Karpas-422 (cell line): ENCODE measurements around the gene CCSER1. TPM values are rescaled to one million over a fixed set of nuclear protein-coding genes. Genes with fewer than 3 reads are reported as not detected.
"Not testable (repeated sequence)": the region's sequence is repeated elsewhere in the genome, so short reads cannot be mapped to it uniquely, and the experiment has no call there.

Source experiments
- DNase-seq: peaks from one replicate; pipeline ENCODE4 v3.0.0-alpha.2; 2015
- H2AFZ ChIP-seq: fragments of 200-600 bp; sonication (generic); 2 replicates; pipeline ENCODE4 v1.6.1; 2014; ENCODE audit warnings: antibody characterized with exemption, low read length, mixed read lengths
- H3K27ac ChIP-seq: fragments of 200-600 bp; sonication (generic); 2 replicates; pipeline ENCODE4 v1.5.1; 2014; ENCODE audit warnings: mild to moderate bottlenecking, low read length, moderate library complexity
- H3K27me3 ChIP-seq: fragments of 200-600 bp; sonication (generic); 2 replicates; pipeline ENCODE4 v1.6.1; 2014; ENCODE audit warnings: low read length, mixed read lengths
- H3K36me3 ChIP-seq: fragments of 200-600 bp; sonication (generic); 2 replicates; pipeline ENCODE4 v1.6.1; 2014; ENCODE audit warnings: low read length, mixed read lengths; ENCODE audit not compliant: insufficient read depth
- H3K4me1 ChIP-seq: fragments of 200-600 bp; sonication (generic); 2 replicates; pipeline ENCODE4 v1.6.1; 2014; ENCODE audit warnings: mild to moderate bottlenecking, low read length, mixed read lengths
- H3K4me2 ChIP-seq: fragments of 200-600 bp; sonication (generic); 2 replicates; pipeline ENCODE4 v1.6.1; 2014; ENCODE audit warnings: low read length, low read depth, mild to moderate bottlenecking; ENCODE audit not compliant: poor library complexity, severe bottlenecking
- H3K4me3 ChIP-seq: fragments of 200-600 bp; sonication (generic); 2 replicates; pipeline ENCODE4 v1.5.1; 2014; ENCODE audit warnings: mild to moderate bottlenecking, antibody characterized with exemption, low read length, mixed read lengths
- H3K79me2 ChIP-seq: fragments of 200-600 bp; sonication (generic); 2 replicates; pipeline ENCODE4 v1.6.1; 2014; ENCODE audit warnings: mild to moderate bottlenecking, low read length, mixed read lengths
- H3K9ac ChIP-seq: fragments of 200-600 bp; sonication (generic); 2 replicates; pipeline ENCODE4 v1.6.0; 2014; ENCODE audit warnings: low read length
- H3K9me2 ChIP-seq: fragments of 200-600 bp; sonication (generic), shearing (Covaris generic); replicated peaks from 2 replicates; pipeline ENCODE4 v1.6.0; 2014; ENCODE audit warnings: mild to moderate bottlenecking, low read length, moderate library complexity; ENCODE audit not compliant: insufficient read depth
- H3K9me3 ChIP-seq: fragments of 300-700, 200-600 bp; sonication (generic); 2 replicates; pipeline ENCODE4 v1.6.1; 2014; ENCODE audit warnings: low read length, mixed read lengths
- H4K20me1 ChIP-seq: fragments of 200-600 bp; sonication (generic); 2 replicates; pipeline ENCODE4 v1.6.1; 2014; ENCODE audit warnings: mild to moderate bottlenecking, antibody characterized with exemption, low read length, low read depth; ENCODE audit not compliant: insufficient read depth
- total RNA-seq: library from RNA; depleted of rRNA; stranded (reverse); fragments of >200 nt; shearing (Covaris generic); gene quantifications from 2 replicates; pipeline ENCODE4 v1.2.3, GENCODE V29; 2014; ENCODE audit warnings: low replicate concordance

CCSER1 gene
- total RNA-seq, 1 experiment from 2014 or later: 3.6 TPM

- not testable (repeated sequence) for H2AFZ ChIP-seq, H3K9ac ChIP-seq, H3K27ac ChIP-seq, H3K4me3 ChIP-seq, H3K4me2 ChIP-seq, H3K79me2 ChIP-seq, H3K36me3 ChIP-seq, H4K20me1 ChIP-seq, H3K27me3 ChIP-seq, H3K4me1 ChIP-seq, H3K9me2 ChIP-seq, DNase-seq, H3K9me3 ChIP-seq
These were observed 1040.9 kb downstream of the CCSER1 start for GRCh38 chr4:91167864-91168653.

DNA sequence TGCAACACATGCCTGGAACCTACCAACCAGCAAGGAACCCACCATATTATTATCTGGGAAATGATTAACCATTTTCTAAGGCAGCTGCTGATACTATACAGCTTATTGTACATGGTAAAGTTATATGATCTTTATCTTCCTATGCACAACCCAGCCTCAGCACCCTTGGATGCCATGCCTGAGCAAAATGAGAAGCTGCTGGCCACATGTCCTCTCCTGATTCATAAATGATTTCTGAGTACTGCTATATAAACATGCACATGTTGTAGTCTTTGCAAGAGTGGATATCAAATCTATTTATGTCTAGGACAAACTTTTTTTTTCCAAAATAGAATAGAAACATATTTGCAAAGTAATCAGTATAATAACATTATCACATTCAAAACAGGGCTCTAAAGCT is 1043.6 kb downstream of the CCSER1 start:
- Histone ChIP-seq H3K4me1 (no peaks in the 10 kb centered on the region), H4K20me1 (no peaks in the 10 kb centered on the region), H3K27ac (no peak overlapping the region), H3K36me3 (no peaks in the 10 kb centered on the region), H3K4me2 (no peak overlapping the region), H3K9me3 (peaks cover 4% of the 10 kb centered on the region; the same call in 1 of the 2 replicates), H2AFZ (no peak overlapping the region), H3K9me2 (no peaks in the 10 kb centered on the region), H3K4me3 (no peak overlapping the region), H3K9ac (no peak overlapping the region), H3K79me2 (no peaks in the 10 kb centered on the region), H3K27me3 (no peaks in the 10 kb centered on the region)
- no peak for DNase-seq

- DNase-seq: no peak
- Histone ChIP-seq H3K9ac (no peak overlapping the region), H3K27ac (no peak overlapping the region)
These were observed 1044.0 kb downstream of the CCSER1 start for GRCh38 chr4:91171217-91171616.

GRCh38 chr4:91185061-91185460 is 1057.9 kb downstream of the CCSER1 start:
- not testable (repeated sequence) for DNase-seq, H3K36me3 ChIP-seq, H3K27me3 ChIP-seq, H3K4me2 ChIP-seq, H3K9me2 ChIP-seq, H3K4me1 ChIP-seq, H4K20me1 ChIP-seq, H3K79me2 ChIP-seq, H3K4me3 ChIP-seq, H2AFZ ChIP-seq, H3K9me3 ChIP-seq, H3K9ac ChIP-seq, H3K27ac ChIP-seq

More at GRCh38 chr4:91171217-91171616, 1044.0 kb downstream of the CCSER1 start:
- no peak overlapping the region for H3K4me2 ChIP-seq
- no peaks in the 10 kb centered on the region for H3K36me3 ChIP-seq
- H3K27me3 ChIP-seq: no peaks in the 10 kb centered on the region
- peaks cover 3% of the 10 kb centered on the region; the same call in 1 of the 2 replicates for H3K9me3 ChIP-seq
- H3K9me2 ChIP-seq: no peaks in the 10 kb centered on the region
- no peak overlapping the region for H2AFZ ChIP-seq
- H3K4me3 ChIP-seq: no peak overlapping the region
- H4K20me1 ChIP-seq: no peaks in the 10 kb centered on the region
- H3K79me2 ChIP-seq: no peaks in the 10 kb centered on the region
- no peaks in the 10 kb centered on the region for H3K4me1 ChIP-seq

DNA sequence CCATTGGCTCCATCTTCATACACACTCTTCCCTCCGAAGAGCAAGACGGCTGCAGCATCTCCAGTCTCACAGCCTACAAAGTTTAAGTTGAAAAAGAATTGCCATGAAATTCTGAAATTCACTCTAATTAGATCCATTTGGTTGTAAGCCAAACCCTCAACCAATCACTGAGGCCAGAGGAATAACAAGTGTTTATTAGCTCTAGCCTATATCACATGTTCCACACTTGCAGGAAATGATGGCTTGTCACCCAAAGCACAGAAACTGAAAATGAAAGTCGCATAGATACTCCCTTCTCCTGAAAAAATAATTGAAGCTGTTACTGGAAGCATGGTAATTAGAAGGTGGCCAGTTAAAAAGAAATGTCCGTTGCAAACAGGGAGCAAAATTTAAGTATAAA is 1071.8 kb downstream of the CCSER1 start:
- DNase-seq: peak; percentile 44
- H3K4me1 ChIP-seq: no peaks in the 10 kb centered on the region; the same call in 1 of the 2 replicates
- peak overlapping the region; percentile 74 for H2AFZ ChIP-seq
- H4K20me1 ChIP-seq: no peaks in the 10 kb centered on the region
- H3K4me2 ChIP-seq: peak overlapping the region; percentile 33
- H3K27ac ChIP-seq: no peak overlapping the region
- H3K9me3 ChIP-seq: peaks cover 4% of the 10 kb centered on the region; the same call in 1 of the 2 replicates
- no peaks in the 10 kb centered on the region for H3K9me2 ChIP-seq
- H3K36me3 ChIP-seq: no peaks in the 10 kb centered on the region
- H3K79me2 ChIP-seq: no peaks in the 10 kb centered on the region
- H3K9ac ChIP-seq: no peak overlapping the region
- peak overlapping the region; percentile 43 for H3K4me3 ChIP-seq
- H3K27me3 ChIP-seq: no peaks in the 10 kb centered on the region

DNA sequence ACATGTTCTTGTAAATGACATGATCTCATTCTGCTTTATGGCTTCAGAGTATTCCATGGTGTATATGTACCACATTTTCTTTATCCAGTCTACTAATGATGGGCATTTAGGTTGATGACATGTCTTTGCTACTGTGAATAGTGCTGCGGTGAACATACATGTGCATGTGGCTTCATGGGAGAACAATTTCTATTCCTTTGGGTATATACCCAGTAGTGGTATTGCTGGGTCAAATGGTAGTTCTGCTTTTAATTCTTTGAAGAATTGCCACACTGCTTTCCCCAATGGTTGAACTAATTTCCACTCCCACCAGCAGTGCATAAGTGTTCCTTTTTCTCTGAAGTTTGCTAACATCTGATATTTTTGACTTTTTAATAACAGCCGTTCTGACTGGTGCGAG is 1080.3 kb downstream of the CCSER1 start:
- H3K4me2 ChIP-seq: no peak overlapping the region
- no peaks in the 10 kb centered on the region for H3K36me3 ChIP-seq
- H3K27ac ChIP-seq: no peak overlapping the region
- H4K20me1 ChIP-seq: no peaks in the 10 kb centered on the region
- 0 out of 2 replicates have a peak, but pooled peaks cover 5% of the 10 kb centered on the region for H3K9me2 ChIP-seq
- no peak for DNase-seq
- H3K79me2 ChIP-seq: no peaks in the 10 kb centered on the region
- H3K9me3 ChIP-seq: no peaks in the 10 kb centered on the region
- no peaks in the 10 kb centered on the region for H3K27me3 ChIP-seq
- no peaks in the 10 kb centered on the region for H3K4me1 ChIP-seq
- no peak overlapping the region for H2AFZ ChIP-seq
- no peak overlapping the region for H3K4me3 ChIP-seq
- no peak overlapping the region for H3K9ac ChIP-seq

DNA sequence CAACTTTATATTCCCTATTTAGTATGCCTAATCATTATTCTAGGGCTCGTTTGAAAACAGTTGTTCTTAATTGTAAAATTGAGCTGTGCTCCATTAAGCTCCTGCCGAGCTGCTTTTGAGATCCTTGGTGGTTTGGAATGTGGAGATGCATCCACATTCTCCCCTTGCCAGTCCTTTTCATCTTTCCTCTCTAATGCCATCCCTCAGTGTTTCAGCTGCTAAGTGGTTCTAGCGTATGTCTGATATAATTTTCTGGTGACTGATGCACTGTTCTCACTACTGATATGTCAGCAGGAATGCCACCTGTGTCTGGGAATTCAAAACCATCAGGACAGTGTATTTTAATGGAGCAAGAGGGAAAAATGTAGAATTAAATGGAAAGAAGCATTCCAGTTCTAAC is 1085.0 kb downstream of the CCSER1 start:
- Histone ChIP-seq H3K79me2 (no peaks in the 10 kb centered on the region), H3K9me3 (peaks cover 4% of the 10 kb centered on the region; the same call in 1 of the 2 replicates), H3K27me3 (no peaks in the 10 kb centered on the region), H2AFZ (no peak overlapping the region), H3K36me3 (no peaks in the 10 kb centered on the region), H3K4me2 (no peak overlapping the region), H3K9me2 (no peaks in the 10 kb centered on the region), H3K27ac (no peak overlapping the region), H3K4me3 (no peak overlapping the region), H3K4me1 (no peaks in the 10 kb centered on the region), H4K20me1 (no peaks in the 10 kb centered on the region), H3K9ac (no peak overlapping the region)
- DNase-seq: no peak

- H3K4me3 ChIP-seq, H3K27me3 ChIP-seq, H4K20me1 ChIP-seq, H3K9ac ChIP-seq, H3K4me1 ChIP-seq, DNase-seq, H3K36me3 ChIP-seq, H3K9me2 ChIP-seq, H3K27ac ChIP-seq, H3K9me3 ChIP-seq, H3K4me2 ChIP-seq, H3K79me2 ChIP-seq, H2AFZ ChIP-seq: not testable (repeated sequence)
These were observed 1090.7 kb downstream of the CCSER1 start for GRCh38 chr4:91217831-91218403.
